ENCODE measurements around the gene TBX21.
A peak's percentile ranks its signal among the peaks of the same experiment; 100 is the strongest.

The TBX21 gene

GRCh38 chr17:47697906-47698711, 34.9 kb upstream of the TBX21 start:
- DNase-seq (ENCODE audit: low read depth in 2 of 2) = no peak

GRCh38 chr17:47698749-47699535, 34.1 kb upstream of the TBX21 start:
- DNase-seq (ENCODE audit: low read depth in 2 of 2) = peak; percentile 68 to 74

GRCh38 chr17:47699536-47699840, 33.5 kb upstream of the TBX21 start:
- DNase-seq (ENCODE audit: low read depth in 2 of 2) = no peak

GRCh38 chr17:47700471-47701449, 32.3 kb upstream of the TBX21 start:
- DNase-seq (ENCODE audit: low read depth in 2 of 2) = no peak

- no peak for DNase-seq (ENCODE audit: low read depth in 2 of 2)
These were observed 31.4 kb upstream of the TBX21 start for GRCh38 chr17:47701608-47702007.

GRCh38 chr17:47702391-47702995, 30.5 kb upstream of the TBX21 start:
- no peak for DNase-seq (ENCODE audit: low read depth in 2 of 2)

GRCh38 chr17:47703191-47703591, 29.8 kb upstream of the TBX21 start:
- no peak for DNase-seq (ENCODE audit: low read depth in 2 of 2)

- no peak for DNase-seq (ENCODE audit: low read depth in 2 of 2)
These were observed 29.4 kb upstream of the TBX21 start for GRCh38 chr17:47703671-47704070.

GRCh38 chr17:47704116-47704515, 28.9 kb upstream of the TBX21 start:
- no peak for DNase-seq (ENCODE audit: low read depth in 2 of 2)

- DNase-seq (ENCODE audit: low read depth in 2 of 2) = no peak
These were observed 28.3 kb upstream of the TBX21 start for GRCh38 chr17:47704736-47705135.

GRCh38 chr17:47705536-47706530, 27.2 kb upstream of the TBX21 start:
- no peak for DNase-seq (ENCODE audit: low read depth in 2 of 2)

- no peak for DNase-seq (ENCODE audit: low read depth in 2 of 2)
These were observed 25.8 kb upstream of the TBX21 start for GRCh38 chr17:47707056-47707804.

- DNase-seq (ENCODE audit: low read depth in 2 of 2) = no peak
These were observed 25.2 kb upstream of the TBX21 start for GRCh38 chr17:47707884-47708283.

GRCh38 chr17:47708312-47708863, 24.6 kb upstream of the TBX21 start:
- no peak for DNase-seq (ENCODE audit: low read depth in 2 of 2)

- DNase-seq (ENCODE audit: low read depth in 2 of 2) = no peak
These were observed 24.0 kb upstream of the TBX21 start for GRCh38 chr17:47708864-47709541.

- no peak for DNase-seq (ENCODE audit: low read depth in 2 of 2)
These were observed 23.4 kb upstream of the TBX21 start for GRCh38 chr17:47709594-47709993.

- no peak for DNase-seq (ENCODE audit: low read depth in 2 of 2)
These were observed 21.5 kb upstream of the TBX21 start for GRCh38 chr17:47711366-47712099.
